WTC11 (cell line): ENCODE data around the gene NCOA6. TPM values are rescaled to one million over a fixed set of nuclear protein-coding genes. Genes with fewer than 3 reads are reported as not detected.

Experiments
- ATAC-seq: fragments of 200-7000 bp; cut with Tn5 transposase; 2 replicates; pipeline ENCODE4 v1.10.0; 2021; ENCODE audit warnings: mild to moderate bottlenecking, moderate library complexity
- CTCF ChIA-PET: fragments of 300-600 bp; sonication (Branson Sonifier 250); formaldehyde crosslinking; loops from one replicate; lab custom pipeline; 2021; ENCODE audit warnings: antibody characterized with exemption; lab: Charles Lee
- POLR2A ChIA-PET: fragments of 350-600 bp; sonication (Branson Sonifier 250); formaldehyde crosslinking; loops from one replicate; lab custom pipeline; 2021; ENCODE audit warnings: antibody characterized with exemption; lab: Charles Lee
- DNase-seq: peaks from one replicate; pipeline ENCODE4 v3.0.0; 2021; ENCODE audit warnings: low spot score
- H3K27ac Mint-ChIP-seq: 2 replicates; pipeline ENCODE4 v1.8.0; 2021; ENCODE audit warnings: mixed read lengths
- H3K27me3 Mint-ChIP-seq: 2 replicates; pipeline ENCODE4 v1.8.0; 2021; ENCODE audit warnings: low read depth, mild to moderate bottlenecking, moderate library complexity, mixed read lengths
- H3K36me3 Mint-ChIP-seq: 2 replicates; pipeline ENCODE4 v1.8.0; 2021; ENCODE audit warnings: mixed read lengths
- H3K4me1 Mint-ChIP-seq: 2 replicates; pipeline ENCODE4 v1.8.0; 2022; ENCODE audit warnings: mixed read lengths
- H3K4me3 Mint-ChIP-seq: 2 replicates; pipeline ENCODE4 v1.8.0; 2021; ENCODE audit warnings: mild to moderate bottlenecking, moderate library complexity, mixed read lengths
- H3K9me3 Mint-ChIP-seq: 2 replicates; pipeline ENCODE4 v1.8.0; 2021; ENCODE audit warnings: mixed read lengths
- CREB1 ChIP-seq: sonication (generic); formaldehyde crosslinking; IDR thresholded peaks from 2 replicates; pipeline ENCODE4 v1.8.0; 2023; ENCODE audit warnings: mild to moderate bottlenecking, missing genetic modification reagents
- ESRRA ChIP-seq: sonication (generic); formaldehyde crosslinking; IDR thresholded peaks from 2 replicates; pipeline ENCODE4 v1.8.1; 2022; ENCODE audit warnings: mild to moderate bottlenecking, missing genetic modification reagents, borderline replicate concordance
- FOXJ3 ChIP-seq: sonication (generic); formaldehyde crosslinking; IDR thresholded peaks from 2 replicates; pipeline ENCODE4 v1.9.0; 2021; ENCODE audit warnings: missing genetic modification reagents, mild to moderate bottlenecking, borderline replicate concordance
- FOXP1 ChIP-seq: sonication (generic); formaldehyde crosslinking; IDR thresholded peaks from 2 replicates; pipeline ENCODE4 v1.8.0; 2022; ENCODE audit warnings: missing genetic modification reagents, mild to moderate bottlenecking, moderate library complexity, borderline replicate concordance
- KAT7 ChIP-seq: sonication (generic); formaldehyde crosslinking; IDR thresholded peaks from 2 replicates; pipeline ENCODE4 v1.8.1; 2023; ENCODE audit warnings: missing genetic modification reagents, mild to moderate bottlenecking, borderline replicate concordance
- NR3C1 ChIP-seq: sonication (generic); formaldehyde crosslinking; conservative IDR thresholded peaks from 2 replicates; pipeline ENCODE4 v1.8.1; 2023; ENCODE audit warnings: low read depth, mild to moderate bottlenecking, missing genetic modification reagents
- PRRX2 ChIP-seq: fragments of 250-450 bp; sonication (Bioruptor Pico); IDR thresholded peaks from 2 replicates; pipeline ENCODE4 v1.8.0; 2021; ENCODE audit warnings: mild to moderate bottlenecking
- RORB ChIP-seq: fragments of 250-450 bp; sonication (Bioruptor Pico); IDR thresholded peaks from 2 replicates; pipeline ENCODE4 v1.9.0; 2021; ENCODE audit warnings: mild to moderate bottlenecking
- SMAD3 ChIP-seq: sonication (generic); formaldehyde crosslinking; IDR thresholded peaks from 2 replicates; pipeline ENCODE4 v1.8.0; 2022; ENCODE audit warnings: missing genetic modification reagents, mild to moderate bottlenecking, borderline replicate concordance
- SOX15 ChIP-seq: fragments of 250-450 bp; sonication (Bioruptor Pico); IDR thresholded peaks from 2 replicates; pipeline ENCODE4 v1.9.0; 2021; ENCODE audit warnings: mild to moderate bottlenecking
- TCF7 ChIP-seq: sonication (generic); formaldehyde crosslinking; IDR thresholded peaks from 2 replicates; pipeline ENCODE4 v1.8.0; 2022; ENCODE audit warnings: mild to moderate bottlenecking, low read depth, missing genetic modification reagents, moderate library complexity
- TEAD1 ChIP-seq: sonication (generic); formaldehyde crosslinking; IDR thresholded peaks from 2 replicates; pipeline ENCODE4 v1.8.0; 2022; ENCODE audit warnings: mild to moderate bottlenecking, missing genetic modification reagents
- ZNF138 ChIP-seq: sonication (generic); formaldehyde crosslinking; conservative IDR thresholded peaks from 2 replicates; pipeline ENCODE4 v1.8.1; 2022; ENCODE audit warnings: mild to moderate bottlenecking, moderate library complexity, missing genetic modification reagents
- ZNF396 ChIP-seq: fragments of 250-450 bp; sonication (Bioruptor Pico); IDR thresholded peaks from 2 replicates; pipeline ENCODE4 v1.8.0; 2021; ENCODE audit warnings: mild to moderate bottlenecking, moderate library complexity, borderline replicate concordance
- total RNA-seq: library from RNA; stranded (reverse); gene quantifications from 3 replicates; pipeline ENCODE4 v1.2.3, GENCODE V29; 2021
- TF ChIP-seq, protein P1 (sequence below): sonication (generic); formaldehyde crosslinking; IDR thresholded peaks from 2 replicates; pipeline ENCODE4 v1.8.1; 2023; ENCODE audit warnings: mild to moderate bottlenecking, moderate library complexity, missing genetic modification reagents
- TF ChIP-seq, protein P2 (sequence below): fragments of 250-450 bp; sonication (Bioruptor Pico); IDR thresholded peaks from 2 replicates; pipeline ENCODE4 v1.8.0; 2021; ENCODE audit warnings: mild to moderate bottlenecking
- TF ChIP-seq, protein P3 (sequence below): sonication (generic); formaldehyde crosslinking; IDR thresholded peaks from 2 replicates; pipeline ENCODE4 v1.8.1; 2023; ENCODE audit warnings: mild to moderate bottlenecking, missing genetic modification reagents, moderate library complexity
- TF ChIP-seq, protein P4 (sequence below): fragments of 250-450 bp; sonication (Bioruptor Pico); IDR thresholded peaks from 2 replicates; pipeline ENCODE4 v1.9.0; 2021; ENCODE audit warnings: mild to moderate bottlenecking
- TF ChIP-seq, protein P5 (sequence below): sonication (generic); formaldehyde crosslinking; IDR thresholded peaks from 2 replicates; pipeline ENCODE4 v1.8.0; 2022; ENCODE audit warnings: mild to moderate bottlenecking, missing genetic modification reagents
- TF ChIP-seq, protein P6 (sequence below): sonication (generic); formaldehyde crosslinking; conservative IDR thresholded peaks from 2 replicates; pipeline ENCODE4 v1.8.1; 2022; ENCODE audit warnings: mild to moderate bottlenecking, missing genetic modification reagents
- TF ChIP-seq, protein P7 (sequence below): sonication (generic); formaldehyde crosslinking; IDR thresholded peaks from 2 replicates; pipeline ENCODE4 v1.8.0; 2023; ENCODE audit warnings: missing genetic modification reagents
- TF ChIP-seq, protein P8 (sequence below): sonication (generic); formaldehyde crosslinking; IDR thresholded peaks from 2 replicates; pipeline ENCODE4 v1.8.1; 2022; ENCODE audit warnings: mild to moderate bottlenecking, moderate library complexity, missing genetic modification reagents
- TF ChIP-seq, protein P9 (sequence below): fragments of 250-450 bp; sonication (Bioruptor Pico); IDR thresholded peaks from 2 replicates; pipeline ENCODE4 v1.9.0; 2021; ENCODE audit warnings: mild to moderate bottlenecking, borderline replicate concordance

NCOA6 gene
- total RNA-seq, 1 experiment from 2014 or later = 10.1 TPM

DNA sequence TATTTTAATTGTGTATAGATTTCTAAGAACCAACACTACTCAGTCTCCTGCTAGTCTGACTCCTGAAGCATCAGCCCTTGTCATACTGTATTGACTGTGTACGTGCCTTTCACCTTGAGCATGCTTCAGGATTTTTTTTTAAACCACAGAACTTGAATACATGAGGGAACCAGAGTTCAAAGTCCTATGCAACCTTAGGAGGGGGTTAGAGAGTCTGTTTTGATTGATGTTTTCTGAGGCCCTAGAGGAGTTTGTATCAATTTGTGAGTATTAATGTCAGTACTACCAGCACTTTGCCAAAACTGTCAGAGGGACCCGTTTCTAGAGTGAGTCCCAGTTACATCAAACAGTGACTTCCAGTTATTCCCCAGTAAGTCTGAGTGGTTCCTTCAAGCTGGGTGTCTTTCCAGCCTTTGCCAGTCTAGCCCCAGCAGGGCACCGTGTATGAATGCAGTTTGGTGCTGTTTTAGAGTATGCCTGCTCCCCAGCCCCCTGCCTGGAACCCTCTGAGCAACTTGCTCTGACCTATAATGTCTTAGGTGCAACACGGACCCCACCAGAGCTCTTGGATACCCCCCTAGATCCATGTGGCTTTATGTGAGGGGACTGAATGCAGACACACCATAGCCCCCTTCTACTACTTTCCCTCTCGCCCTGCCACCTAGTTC is 112.8 kb downstream of the NCOA6 start (continued):
- TF ChIP-seq, protein P1, sequence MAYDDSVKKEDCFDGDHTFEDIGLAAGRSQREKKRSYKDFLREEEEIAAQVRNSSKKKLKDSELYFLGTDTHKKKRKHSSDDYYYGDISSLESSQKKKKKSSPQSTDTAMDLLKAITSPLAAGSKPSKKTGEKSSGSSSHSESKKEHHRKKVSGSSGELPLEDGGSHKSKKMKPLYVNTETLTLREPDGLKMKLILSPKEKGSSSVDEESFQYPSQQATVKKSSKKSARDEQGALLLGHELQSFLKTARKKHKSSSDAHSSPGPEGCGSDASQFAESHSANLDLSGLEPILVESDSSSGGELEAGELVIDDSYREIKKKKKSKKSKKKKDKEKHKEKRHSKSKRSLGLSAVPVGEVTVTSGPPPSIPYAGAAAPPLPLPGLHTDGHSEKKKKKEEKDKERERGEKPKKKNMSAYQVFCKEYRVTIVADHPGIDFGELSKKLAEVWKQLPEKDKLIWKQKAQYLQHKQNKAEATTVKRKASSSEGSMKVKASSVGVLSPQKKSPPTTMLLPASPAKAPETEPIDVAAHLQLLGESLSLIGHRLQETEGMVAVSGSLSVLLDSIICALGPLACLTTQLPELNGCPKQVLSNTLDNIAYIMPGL (CRISPR knock-in tag) = no peak
- TF ChIP-seq KAT7 (CRISPR knock-in tag) = no peak
- no peak for TF ChIP-seq ESRRA
- TF ChIP-seq FOXJ3 (CRISPR knock-in tag) = no peak
- no peak for TF ChIP-seq ZNF138 (CRISPR knock-in tag)
- TF ChIP-seq, protein P2, sequence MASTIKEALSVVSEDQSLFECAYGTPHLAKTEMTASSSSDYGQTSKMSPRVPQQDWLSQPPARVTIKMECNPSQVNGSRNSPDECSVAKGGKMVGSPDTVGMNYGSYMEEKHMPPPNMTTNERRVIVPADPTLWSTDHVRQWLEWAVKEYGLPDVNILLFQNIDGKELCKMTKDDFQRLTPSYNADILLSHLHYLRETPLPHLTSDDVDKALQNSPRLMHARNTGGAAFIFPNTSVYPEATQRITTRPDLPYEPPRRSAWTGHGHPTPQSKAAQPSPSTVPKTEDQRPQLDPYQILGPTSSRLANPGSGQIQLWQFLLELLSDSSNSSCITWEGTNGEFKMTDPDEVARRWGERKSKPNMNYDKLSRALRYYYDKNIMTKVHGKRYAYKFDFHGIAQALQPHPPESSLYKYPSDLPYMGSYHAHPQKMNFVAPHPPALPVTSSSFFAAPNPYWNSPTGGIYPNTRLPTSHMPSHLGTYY (CRISPR knock-in tag) = no peak
- no peak for TF ChIP-seq TCF7 (CRISPR knock-in tag)
- TF ChIP-seq, protein P3, sequence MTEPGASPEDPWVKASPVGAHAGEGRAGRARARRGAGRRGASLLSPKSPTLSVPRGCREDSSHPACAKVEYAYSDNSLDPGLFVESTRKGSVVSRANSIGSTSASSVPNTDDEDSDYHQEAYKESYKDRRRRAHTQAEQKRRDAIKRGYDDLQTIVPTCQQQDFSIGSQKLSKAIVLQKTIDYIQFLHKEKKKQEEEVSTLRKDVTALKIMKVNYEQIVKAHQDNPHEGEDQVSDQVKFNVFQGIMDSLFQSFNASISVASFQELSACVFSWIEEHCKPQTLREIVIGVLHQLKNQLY (CRISPR knock-in tag) = no peak
- TF ChIP-seq, protein P4, sequence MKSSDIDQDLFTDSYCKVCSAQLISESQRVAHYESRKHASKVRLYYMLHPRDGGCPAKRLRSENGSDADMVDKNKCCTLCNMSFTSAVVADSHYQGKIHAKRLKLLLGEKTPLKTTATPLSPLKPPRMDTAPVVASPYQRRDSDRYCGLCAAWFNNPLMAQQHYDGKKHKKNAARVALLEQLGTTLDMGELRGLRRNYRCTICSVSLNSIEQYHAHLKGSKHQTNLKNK (CRISPR knock-in tag) = no peak
- TF ChIP-seq SMAD3 (CRISPR knock-in tag) = no peak
- TF ChIP-seq ZNF396 (CRISPR knock-in tag) = no peak
- TF ChIP-seq, protein P5, sequence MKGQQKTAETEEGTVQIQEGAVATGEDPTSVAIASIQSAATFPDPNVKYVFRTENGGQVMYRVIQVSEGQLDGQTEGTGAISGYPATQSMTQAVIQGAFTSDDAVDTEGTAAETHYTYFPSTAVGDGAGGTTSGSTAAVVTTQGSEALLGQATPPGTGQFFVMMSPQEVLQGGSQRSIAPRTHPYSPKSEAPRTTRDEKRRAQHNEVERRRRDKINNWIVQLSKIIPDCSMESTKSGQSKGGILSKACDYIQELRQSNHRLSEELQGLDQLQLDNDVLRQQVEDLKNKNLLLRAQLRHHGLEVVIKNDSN (CRISPR knock-in tag) = no peak
- TF ChIP-seq, all 79 proteins: peak for 0

DNA sequence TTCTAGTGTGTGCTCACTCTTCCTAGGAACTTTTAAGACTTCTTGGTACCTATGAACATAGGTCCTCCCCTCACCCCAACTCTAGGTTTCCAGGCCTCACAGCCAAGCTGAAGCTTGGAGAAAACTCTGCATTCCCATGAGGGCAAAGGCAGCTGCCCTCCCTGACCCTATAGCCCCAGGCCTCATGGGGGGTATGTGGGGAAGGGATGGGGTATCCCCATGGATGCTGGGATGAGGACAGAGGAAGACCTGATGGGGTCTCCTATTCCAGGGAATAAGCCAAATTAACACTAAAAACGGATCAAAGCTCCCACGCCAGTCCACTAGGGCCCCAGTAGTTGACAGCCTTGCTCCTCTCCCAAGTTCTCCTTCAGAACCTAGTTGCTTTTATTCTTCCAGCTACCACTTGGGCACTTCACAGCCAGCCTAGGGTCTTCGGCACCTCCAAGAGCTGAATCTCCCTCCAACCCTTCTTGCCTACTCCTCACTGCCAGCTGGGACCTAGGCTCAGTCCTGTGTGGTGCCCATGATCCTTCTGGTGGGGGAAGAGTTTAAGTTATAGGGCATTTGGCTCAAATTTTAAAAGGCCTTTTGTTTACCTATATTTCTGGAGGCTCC is 113.5 kb downstream of the NCOA6 start:
- H3K27me3 Mint-ChIP-seq = peaks cover 39% of the 10 kb centered on the region
- DNase-seq (no peak), ATAC-seq (no peak)
- H3K4me3 Mint-ChIP-seq = no peak overlapping the region
- peaks cover 10% of the 10 kb centered on the region for H3K4me1 Mint-ChIP-seq
- ChIA-PET CTCF (interaction anchor here (1.4 to 3.9 kb wide), 2 partner anchors 58 to 399 kb away, joined by 4 to 17 read pairs; no protein-coding TSS in a partner anchor), POLR2A (interaction anchor here (0.8 kb wide), 1 partner anchor 150 kb away, joined by 3 read pairs; no protein-coding TSS in a partner anchor)
- no peaks in the 10 kb centered on the region for H3K36me3 Mint-ChIP-seq
- no peaks in the 10 kb centered on the region for H3K9me3 Mint-ChIP-seq
- H3K27ac Mint-ChIP-seq = no peak overlapping the region
- TF ChIP-seq SOX15 (CRISPR knock-in tag) (no peak), TEAD1 (CRISPR knock-in tag) (no peak), PRRX2 (CRISPR knock-in tag) (no peak), TCF7 (CRISPR knock-in tag) (no peak), SMAD3 (CRISPR knock-in tag) (no peak), FOXP1 (no peak), NR3C1 (CRISPR knock-in tag) (no peak), CREB1 (CRISPR knock-in tag) (no peak), ZNF138 (CRISPR knock-in tag) (no peak), RORB (CRISPR knock-in tag) (no peak)
- TF ChIP-seq, protein P6, sequence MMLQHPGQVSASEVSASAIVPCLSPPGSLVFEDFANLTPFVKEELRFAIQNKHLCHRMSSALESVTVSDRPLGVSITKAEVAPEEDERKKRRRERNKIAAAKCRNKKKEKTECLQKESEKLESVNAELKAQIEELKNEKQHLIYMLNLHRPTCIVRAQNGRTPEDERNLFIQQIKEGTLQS (CRISPR knock-in tag) = no peak
- TF ChIP-seq, protein P7, sequence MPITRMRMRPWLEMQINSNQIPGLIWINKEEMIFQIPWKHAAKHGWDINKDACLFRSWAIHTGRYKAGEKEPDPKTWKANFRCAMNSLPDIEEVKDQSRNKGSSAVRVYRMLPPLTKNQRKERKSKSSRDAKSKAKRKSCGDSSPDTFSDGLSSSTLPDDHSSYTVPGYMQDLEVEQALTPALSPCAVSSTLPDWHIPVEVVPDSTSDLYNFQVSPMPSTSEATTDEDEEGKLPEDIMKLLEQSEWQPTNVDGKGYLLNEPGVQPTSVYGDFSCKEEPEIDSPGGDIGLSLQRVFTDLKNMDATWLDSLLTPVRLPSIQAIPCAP = no peak
- TF ChIP-seq, protein P8, sequence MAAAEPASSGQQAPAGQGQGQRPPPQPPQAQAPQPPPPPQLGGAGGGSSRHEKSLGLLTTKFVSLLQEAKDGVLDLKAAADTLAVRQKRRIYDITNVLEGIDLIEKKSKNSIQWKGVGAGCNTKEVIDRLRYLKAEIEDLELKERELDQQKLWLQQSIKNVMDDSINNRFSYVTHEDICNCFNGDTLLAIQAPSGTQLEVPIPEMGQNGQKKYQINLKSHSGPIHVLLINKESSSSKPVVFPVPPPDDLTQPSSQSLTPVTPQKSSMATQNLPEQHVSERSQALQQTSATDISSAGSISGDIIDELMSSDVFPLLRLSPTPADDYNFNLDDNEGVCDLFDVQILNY (CRISPR knock-in tag) = no peak
- TF ChIP-seq, protein P9, sequence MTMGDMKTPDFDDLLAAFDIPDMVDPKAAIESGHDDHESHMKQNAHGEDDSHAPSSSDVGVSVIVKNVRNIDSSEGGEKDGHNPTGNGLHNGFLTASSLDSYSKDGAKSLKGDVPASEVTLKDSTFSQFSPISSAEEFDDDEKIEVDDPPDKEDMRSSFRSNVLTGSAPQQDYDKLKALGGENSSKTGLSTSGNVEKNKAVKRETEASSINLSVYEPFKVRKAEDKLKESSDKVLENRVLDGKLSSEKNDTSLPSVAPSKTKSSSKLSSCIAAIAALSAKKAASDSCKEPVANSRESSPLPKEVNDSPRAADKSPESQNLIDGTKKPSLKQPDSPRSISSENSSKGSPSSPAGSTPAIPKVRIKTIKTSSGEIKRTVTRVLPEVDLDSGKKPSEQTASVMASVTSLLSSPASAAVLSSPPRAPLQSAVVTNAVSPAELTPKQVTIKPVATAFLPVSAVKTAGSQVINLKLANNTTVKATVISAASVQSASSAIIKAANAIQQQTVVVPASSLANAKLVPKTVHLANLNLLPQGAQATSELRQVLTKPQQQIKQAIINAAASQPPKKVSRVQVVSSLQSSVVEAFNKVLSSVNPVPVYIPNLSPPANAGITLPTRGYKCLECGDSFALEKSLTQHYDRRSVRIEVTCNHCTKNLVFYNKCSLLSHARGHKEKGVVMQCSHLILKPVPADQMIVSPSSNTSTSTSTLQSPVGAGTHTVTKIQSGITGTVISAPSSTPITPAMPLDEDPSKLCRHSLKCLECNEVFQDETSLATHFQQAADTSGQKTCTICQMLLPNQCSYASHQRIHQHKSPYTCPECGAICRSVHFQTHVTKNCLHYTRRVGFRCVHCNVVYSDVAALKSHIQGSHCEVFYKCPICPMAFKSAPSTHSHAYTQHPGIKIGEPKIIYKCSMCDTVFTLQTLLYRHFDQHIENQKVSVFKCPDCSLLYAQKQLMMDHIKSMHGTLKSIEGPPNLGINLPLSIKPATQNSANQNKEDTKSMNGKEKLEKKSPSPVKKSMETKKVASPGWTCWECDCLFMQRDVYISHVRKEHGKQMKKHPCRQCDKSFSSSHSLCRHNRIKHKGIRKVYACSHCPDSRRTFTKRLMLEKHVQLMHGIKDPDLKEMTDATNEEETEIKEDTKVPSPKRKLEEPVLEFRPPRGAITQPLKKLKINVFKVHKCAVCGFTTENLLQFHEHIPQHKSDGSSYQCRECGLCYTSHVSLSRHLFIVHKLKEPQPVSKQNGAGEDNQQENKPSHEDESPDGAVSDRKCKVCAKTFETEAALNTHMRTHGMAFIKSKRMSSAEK (CRISPR knock-in tag) = no peak
